ENCODE results near the gene RPGRIP1L. TPM values are rescaled to one million over a fixed set of nuclear protein-coding genes. Genes with fewer than 3 reads are reported as not detected.

The RPGRIP1L gene
- polyA plus RNA-seq, 4 donors, result 16.9 to 19.6 (median 18.8) TPM

GRCh38 chr16:53561101-53561888 lies 142.4 kb downstream of the RPGRIP1L start:
- DNase-seq (ENCODE audit: low read depth in 4 of 4, low spot score in 3 of 4), result no peak

- no peak for DNase-seq (ENCODE audit: low read depth in 4 of 4, low spot score in 3 of 4)
Observed at GRCh38 chr16:53559270-53559951, 144.2 kb downstream of the RPGRIP1L start.

- DNase-seq (ENCODE audit: low read depth in 4 of 4, low spot score in 3 of 4), result no peak
Observed at GRCh38 chr16:53558710-53559109, 144.9 kb downstream of the RPGRIP1L start.

GRCh38 chr16:53556521-53556920 lies 147.1 kb downstream of the RPGRIP1L start:
- DNase-seq (ENCODE audit: low read depth in 4 of 4, low spot score in 3 of 4), result no peak

- peak; percentile 64 to 80 (median 68) for DNase-seq (ENCODE audit: low read depth in 4 of 4, low spot score in 3 of 4)
Observed at GRCh38 chr16:53549970-53550690, 153.5 kb downstream of the RPGRIP1L start.

Other genes starting within 250 kb of the RPGRIP1L start
- 10 to 100 TPM; 44.2 to 51.8 (median 48.7) TPM for gene AKTIP, start 200.7 kb downstream of the RPGRIP1L start, polyA plus RNA-seq (ENCODE audit: insufficient read length in 4 of 4)
- 100 to 1,000 TPM in 2 of 4 donors, 10 to 100 TPM in 2; 84.1 to 104 (median 96.4) TPM for gene FTO, start 297 bp upstream of the RPGRIP1L start, polyA plus RNA-seq (ENCODE audit: insufficient read length in 4 of 4)